Fibroblast of peridontal ligament (primary cell): ENCODE data around the gene GAS7.
A peak's percentile ranks its signal among the peaks of the same experiment; 100 is the strongest.
"Not testable (repeated sequence)": the region's sequence is repeated elsewhere in the genome, so short reads cannot be mapped to it uniquely, and the experiment has no call there.

ENCODE experiments used
- DNase-seq: peaks from one replicate; pipeline ENCODE4 v3.0.0-alpha.2; 2010; ENCODE audit errors: extremely low read depth

The GAS7 gene

DNA sequence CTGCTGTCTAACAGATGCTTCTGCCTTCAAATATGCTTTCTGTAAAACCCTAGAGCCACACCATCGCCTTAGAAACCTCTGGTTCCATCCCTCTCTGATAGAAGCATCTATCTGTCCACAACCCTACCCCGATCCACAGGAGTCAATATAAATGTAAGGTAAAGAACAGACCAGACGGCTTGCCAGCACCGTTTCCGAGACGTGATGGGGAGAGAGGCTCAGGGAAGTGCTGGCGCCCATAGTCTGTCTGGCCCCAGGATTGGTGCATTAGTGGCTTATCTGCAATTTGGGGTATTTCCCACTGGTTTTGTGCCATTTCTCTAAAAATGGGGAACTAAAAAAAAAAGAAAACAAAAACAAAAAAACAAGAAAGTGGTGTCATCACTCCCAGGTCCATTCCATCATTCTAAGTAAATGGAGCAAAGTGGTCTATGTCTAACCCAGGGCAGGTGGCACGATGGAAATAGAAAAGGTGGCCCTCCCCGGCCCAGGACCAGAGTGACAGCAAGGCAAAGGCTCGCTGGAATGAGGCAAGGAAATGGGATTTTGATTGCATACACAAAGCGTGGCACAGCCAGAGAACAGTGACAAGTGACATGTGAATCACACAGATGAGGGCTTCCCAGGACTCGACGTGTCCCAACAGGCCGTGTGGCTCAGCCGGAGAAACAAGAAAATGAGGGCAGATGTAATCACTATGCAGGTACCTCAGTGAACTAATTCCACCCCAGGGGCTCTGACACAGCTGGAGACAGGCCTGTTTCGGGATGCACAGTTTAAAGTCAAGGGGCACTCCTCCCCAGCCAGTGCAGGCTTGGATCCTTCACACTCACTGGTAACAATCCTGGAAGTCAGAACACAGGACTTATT is 125.6 kb downstream of the GAS7 start:
- DNase-seq, result no peak

DNA sequence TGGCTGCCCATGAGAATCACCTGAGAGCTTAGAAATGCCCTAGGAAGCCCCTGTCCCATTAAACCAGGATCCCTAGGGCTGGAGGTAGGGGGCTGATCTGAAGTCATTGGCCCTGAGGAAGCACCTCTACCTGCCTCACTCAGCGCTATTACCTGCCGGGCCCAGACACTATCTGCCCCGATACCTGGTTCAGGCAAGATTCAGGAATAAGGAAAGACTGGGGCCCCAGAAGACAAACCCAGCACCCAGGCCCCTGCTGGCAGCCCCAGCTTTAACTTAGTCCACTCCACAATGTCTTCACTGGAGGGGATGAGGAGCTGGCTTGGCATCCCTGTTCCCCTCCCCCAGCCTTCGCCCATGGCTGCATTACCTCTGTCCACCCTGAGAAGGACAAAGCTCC is 126.3 kb downstream of the GAS7 start:
- DNase-seq, result no peak

DNA sequence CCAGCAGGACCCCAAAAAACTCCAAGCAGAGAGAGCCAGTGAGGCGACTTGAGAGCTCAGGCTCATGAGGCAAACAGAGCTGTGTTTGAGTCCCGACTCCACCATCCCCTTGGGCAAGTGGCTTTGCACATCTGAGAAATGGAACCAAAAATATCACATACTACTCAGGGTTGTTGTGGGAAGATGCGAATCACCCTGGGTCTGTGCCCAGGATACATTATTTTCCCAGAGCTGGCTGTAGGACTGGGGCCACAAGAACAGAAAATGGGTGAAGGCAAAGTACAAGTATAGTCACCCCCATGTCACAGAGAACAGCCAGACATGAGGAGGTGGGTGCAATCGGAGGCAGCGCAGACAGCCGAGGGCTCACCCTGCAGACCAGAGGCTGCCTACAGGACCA is 127.3 kb downstream of the GAS7 start:
- no peak for DNase-seq

DNA sequence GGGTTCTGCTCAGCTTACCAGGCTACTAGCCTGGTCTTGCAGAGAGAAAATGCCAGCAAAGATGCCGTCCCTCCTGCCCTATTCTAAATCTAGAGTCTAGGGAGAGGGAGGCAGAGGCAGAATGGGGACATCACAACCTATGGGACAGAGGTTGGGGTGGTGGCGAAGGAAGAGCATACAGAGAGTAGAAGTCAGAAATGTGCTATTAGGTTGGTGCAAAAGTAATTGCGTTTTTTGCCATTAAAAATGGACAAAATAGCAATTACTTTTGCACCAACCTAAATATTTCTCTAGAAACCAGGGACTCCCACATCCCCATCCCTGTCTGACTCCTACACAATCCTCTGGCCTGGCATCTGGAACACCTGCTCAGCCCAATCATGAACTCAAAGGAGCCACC is 127.7 kb downstream of the GAS7 start:
- DNase-seq, result no peak

DNA sequence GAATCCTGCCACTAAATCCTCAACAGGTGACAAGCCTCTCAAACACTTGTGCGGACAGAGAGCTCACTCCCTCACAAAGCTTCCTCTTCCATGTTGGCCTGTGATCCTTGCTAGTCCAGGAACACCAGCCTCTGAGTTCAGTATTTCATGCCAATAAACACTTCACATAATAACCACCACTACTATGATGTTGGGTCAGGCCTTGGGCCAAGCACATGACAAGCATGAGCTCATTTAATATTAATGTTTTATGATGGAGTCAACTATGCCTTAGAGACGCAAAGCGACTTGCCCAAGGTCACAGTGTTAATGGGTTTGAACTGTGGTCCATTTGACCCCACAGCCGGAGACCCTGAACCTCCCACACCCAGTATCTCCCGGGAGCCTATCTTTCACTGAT is 129.1 kb downstream of the GAS7 start:
- no peak for DNase-seq

DNA sequence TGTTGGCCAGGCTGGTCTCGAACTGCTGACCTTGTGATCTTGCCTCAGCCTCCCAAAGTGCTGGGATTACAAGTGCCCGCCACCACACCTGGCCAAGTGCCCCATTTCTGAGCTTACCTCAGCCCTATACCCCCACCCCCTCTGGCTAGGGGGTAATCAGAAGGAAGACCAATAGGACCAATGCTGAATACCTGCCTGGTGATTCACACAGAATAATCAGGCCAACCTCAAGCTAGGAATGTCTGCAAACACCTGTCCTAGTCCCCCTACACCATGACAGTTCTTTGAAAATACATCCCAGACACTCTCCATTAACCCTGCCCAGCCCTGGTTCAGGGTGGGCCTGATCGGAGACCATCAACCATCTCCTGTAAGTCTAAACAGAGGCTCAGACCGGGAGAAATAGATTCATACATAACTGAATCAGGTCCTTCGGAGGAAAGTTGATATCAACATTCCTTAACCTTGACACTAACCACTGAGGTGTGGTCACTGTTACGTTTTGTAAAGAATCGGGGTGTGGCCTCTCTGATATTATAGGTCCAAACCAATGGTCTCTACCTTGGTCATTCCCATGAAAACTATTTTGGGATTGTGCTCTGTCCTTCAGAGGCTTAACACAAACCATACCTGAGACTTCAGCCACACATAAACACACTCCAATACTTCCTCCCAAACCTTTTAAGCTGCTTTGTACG is 130.8 kb downstream of the GAS7 start:
- no peak for DNase-seq

DNA sequence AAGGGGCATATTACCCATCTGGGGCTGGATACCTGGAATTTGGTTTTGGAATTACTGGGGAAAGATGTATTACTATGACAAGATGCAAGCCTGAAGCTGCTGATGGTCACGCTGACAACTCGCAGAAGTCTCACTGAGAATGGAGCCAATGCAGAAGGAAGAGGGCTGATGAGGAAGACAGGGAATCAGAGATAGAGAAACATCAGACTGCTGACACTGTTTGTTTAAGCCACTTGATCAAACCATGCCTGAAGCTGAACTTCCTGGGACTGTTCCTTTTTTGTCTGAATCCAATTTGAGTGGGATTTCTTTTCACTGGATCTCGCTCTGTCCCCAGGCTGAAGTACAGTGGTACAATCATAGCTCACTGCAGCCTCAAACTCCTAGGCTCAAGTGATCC is 133.9 kb downstream of the GAS7 start:
- no peak for DNase-seq

DNA sequence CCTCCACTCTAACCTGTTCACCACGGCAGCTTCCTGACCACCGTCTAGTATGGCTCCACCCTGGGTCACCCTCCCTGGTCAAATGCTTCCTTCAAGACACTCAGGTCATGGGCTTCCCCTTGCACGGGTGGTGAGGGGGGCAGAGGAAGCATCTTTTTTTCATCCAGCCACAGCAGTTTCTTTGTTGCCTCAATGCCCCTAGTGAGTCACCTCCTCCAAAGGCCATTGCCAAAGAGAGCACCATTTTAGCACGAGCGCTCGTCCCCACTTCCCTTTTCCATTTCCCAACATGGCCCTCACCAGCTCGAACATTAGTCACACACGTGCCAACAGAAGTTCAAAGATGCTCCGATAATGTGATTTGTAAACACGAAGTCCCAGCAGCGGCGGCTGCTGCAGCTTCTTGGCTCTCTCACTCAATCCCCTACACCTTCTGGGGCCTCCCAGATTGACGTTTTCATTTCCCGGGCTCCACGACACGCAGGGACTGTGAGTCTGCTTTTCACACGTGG is 134.6 kb downstream of the GAS7 start:
- no peak for DNase-seq

DNA sequence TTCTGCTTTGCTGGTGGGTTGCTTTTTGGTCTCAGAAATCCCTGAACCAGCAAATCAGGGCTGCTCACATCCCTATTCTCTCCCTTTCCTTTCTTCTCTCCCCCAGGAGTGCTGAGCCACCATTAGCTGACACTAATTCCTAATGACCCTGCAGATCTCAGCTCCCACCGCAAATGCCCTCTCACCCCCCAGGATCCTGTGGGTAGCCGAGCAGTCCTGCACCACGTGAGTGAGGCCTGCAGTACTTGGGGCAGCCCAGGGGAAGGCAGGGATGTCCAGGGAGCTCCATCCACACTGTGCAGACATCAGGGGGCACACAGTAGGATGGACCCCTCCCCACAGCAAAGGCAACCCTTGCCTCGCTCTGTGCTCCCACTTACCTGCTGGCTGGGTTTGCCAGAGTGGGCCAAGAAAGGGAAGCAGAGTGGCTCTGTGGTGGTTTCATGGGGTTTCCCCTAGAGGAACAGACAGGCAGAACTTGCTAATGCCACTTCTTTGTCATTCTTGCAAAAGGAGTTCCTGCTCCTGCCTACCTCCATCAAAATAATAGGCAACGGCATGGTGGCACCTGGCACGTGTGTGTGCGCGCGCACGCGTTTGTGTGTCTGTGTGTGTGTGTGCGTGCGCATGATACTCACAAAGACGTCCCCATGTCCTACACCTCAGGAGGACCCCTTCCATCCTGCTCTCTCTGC is 135.6 kb downstream of the GAS7 start:
- no peak for DNase-seq

DNA sequence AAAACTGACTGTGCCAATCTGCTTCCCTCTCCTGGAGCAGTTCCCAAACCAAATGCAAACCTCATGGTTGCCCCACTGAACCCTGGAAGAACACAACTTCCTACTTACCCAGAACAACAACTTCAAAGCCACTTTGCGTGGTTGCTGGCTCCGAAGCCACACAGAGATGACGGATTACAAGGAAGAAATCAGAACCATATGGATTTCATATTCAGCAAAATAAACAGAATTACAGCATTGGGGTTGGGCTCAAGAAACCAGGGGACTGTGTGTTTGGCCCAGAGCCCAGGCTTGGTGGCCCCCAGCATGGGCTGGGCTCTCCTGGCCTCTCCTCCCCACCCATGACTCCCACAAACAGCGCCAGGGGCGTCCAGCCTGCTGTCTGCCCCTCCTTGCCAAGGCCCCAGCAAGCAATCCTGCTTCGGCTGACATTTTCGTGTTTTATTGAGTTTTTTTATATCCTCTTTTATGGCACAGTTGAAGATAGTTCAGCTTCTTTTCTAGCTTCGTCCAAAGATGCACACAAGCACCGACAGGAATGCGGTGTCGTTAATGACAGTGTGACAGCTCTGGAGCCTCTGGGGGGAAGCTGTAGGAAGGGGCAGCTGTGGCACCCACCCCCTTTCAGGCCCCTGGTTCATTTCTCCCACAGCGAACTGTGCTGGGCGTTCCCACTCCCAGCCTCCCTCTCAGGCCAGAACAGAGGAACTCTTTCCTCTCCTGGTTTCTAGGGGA is 137.1 kb downstream of the GAS7 start:
- DNase-seq, result peak; percentile 26

DNA sequence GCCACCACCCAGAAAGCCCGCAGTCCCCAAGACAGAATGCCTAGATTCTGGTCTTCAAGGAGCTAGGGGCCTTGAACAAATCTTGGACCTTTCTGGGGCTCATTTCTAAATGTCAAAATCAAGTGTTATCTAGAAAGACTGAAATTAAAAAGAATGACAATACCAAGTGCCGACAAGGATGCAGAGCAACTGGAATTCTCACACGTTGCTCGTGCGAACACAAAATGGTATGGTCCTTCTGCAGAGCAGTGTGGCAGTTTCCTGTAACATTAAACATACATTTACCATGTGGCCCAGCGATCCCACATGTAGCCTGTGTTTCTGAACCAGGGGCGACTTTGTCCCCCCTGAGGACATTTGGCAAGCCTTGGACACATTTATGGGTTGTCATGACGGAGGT is 137.9 kb downstream of the GAS7 start:
- DNase-seq, result no peak

DNA sequence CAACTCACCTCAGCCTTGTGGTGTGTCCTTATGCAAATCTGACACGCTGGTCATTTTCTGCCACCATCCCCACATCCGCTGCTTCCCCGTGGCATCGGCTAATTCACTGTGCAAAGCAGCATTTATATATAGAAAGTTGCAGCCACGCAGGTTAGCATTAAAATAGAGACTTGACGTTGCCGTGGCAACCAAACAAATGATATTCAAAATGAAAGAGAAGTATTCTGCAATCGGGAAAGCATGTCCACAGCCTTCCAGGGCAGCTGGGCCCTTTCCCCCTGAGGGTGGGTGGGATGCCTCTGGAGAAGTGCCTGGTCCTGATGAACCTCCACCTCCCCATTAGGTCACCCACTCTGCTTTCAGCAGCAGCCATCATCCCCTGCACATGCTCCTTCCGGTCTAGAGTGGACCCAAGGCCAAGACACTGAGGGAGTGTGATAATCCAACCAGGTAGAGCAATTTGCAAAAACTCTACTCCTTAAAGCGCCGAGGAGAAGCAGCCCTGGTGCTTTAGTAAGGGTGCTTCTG is 138.7 kb downstream of the GAS7 start:
- DNase-seq, result no peak

DNA sequence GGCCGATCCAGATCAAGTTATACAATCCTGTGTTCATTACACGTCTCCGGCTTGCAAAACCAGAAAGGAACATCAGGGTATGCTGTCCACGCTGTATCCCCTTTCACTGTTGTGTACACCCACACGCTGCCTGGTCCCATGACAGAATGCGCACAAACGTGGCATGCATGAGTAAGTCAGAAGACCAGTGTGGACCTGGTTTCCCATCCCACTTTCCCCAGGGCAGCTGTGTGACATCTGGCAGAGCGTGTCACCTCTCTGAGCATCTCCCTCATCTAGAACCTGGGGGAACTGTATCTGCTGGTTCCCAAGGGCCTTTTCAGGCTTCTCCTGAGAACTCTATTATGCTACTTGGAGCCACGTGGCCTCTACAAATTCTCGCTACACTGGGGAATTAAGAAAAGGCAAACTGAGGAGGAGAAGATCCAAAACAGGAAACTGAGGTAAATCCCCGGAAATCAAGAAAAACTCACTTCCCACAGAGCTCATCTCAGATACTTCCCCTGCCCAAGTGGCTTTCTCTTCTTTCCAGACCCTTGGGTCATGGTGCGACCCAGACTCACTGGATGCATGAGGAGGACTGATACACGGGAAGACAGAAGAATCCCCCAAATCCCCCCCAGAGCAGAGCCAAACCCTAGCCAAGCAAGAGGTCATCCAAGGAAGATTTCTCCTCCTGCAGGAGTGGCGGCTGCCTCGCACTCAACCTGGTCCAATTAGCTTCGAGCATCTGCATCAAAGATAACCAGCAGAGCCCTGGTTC is 139.3 kb downstream of the GAS7 start:
- no peak for DNase-seq

DNA sequence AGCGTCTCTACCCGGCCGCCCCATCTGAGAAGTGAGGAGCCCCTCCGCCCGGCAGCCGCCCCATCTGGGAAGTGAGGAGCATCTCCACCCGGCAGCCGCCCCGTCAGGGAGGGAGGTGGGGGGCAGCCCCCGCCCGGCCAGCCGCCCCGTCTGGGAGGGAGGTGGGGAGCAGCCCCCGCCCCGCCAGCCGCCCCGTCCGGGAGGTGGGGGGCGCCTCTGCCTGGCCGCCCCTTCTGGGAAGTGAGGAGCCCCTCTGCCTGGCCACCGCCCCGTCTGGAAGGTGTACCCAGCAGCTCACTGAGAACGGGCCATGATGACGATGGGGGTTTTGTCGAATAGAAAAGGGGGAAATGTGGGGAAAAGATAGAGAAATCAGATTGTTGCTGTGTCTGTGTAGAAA is 140.9 kb downstream of the GAS7 start:
- DNase-seq, result not testable (repeated sequence)

DNA sequence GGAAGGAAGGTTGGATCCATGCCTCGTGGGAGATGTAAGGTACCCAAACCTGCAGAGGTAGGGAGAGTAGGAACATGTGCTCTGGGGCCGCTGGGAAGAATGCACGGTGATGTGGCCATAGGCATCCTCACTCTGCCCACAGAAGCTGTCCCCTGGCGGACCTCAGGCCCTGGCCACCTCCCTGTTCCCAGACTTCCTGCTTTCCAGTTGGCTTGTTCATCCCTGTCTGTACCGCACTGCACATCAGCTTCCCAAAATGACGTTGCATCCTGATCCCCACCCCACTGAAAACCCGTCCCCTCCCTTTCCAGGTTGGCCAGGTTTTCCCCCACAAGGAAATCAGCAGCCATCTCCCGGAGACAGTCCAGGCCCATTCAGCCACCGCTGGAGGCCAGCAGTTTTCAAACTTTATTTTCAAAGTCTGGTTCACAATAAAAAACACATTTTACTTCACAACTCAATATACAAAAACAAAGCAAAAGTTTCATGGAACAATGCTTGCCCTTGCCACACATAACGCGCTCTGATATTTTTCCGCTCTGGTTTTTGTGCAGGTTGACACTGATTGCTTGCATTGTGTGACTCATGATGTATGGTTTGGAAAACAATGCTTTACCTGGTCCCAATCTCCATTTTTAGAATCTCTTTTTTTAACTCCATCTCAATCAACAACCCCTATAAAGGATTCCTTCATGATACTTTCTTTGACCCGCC is 143.0 kb downstream of the GAS7 start:
- no peak for DNase-seq

DNA sequence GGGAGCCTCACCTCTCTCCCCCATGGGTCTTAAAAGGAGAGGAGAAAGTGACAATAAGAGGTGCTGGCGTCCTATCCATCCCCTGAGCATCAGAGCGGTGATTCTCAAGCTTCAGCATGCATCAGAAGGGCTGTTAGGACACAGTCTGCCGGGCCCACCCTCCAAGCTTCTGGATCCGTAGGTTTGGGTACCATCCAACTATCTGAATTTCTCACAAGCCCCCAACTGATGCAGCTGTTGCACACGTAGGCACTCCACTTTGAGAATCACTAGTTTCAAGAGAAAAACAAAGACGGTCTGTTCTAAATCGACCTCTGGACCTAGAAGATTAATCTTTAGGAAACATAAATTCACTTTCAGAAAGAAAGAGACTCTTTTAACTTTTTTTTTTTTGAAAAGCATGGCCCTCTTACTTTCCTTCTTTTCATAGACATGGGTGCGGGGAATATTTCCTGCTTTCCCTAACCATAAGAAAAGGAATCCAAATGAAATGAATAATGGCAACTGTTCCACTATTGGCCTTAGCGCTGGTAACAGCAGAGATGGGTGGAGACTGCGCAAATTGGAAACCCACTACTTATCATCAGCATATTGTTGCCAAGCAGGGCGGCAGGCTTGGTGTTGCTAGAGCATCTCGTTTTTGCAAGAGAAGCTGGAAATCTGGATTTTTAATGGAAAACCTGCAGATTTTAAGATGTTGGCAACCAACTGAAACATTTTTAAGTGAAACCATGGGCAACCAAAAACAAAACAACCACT is 144.4 kb downstream of the GAS7 start:
- no peak for DNase-seq

DNA sequence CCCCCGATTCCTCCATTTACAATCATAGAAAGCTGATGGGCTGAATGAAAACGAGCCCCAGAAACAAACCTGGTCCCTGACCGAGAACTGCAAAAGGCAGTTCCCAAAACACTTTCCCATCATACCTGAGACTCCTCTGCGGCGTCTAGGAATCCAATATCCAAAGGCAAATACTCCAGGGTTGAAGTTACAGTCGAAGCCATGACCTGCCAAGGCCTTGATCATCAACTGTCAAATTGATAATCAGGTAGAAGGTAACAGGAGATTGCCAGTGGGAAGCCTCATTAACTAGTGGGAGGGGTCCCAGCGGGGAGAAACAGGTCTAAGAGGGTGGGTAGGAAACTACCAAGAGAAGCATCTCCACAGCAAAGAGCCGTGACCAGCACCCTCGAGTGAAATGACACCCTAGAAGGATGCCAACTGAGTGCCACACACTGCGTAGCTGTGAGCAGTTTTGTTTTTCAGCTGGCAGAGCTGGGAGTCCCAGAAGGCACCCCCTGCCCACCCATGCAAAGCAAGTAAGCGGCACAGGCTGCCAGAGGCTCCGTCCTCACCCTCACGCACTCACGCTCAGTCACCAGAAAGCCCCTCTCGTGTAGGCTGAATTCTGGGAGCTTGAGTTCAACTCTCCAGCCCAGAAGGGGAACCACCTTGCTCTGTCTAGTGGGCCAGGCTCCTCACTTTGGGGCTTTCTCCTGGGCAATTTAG is 146.1 kb downstream of the GAS7 start:
- DNase-seq, result no peak

DNA sequence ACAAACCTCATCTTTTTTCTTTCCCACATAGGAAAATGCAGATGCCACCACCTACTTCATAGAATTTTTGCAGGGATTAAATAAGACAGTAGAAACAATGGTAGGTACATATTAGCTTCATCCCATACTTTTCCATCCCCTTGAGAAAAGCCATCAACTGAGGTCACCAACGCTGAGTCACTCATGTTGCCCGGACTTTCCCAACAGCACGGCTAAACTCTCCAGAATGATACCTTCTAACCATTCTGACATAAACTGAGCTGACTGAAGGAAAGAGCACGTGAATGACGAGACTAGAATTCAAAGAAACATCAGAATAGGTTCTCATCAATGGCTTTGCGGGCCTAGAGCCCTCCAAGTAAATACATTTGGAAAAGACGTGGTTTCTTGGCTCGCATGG is 147.3 kb downstream of the GAS7 start:
- DNase-seq, result no peak

DNA sequence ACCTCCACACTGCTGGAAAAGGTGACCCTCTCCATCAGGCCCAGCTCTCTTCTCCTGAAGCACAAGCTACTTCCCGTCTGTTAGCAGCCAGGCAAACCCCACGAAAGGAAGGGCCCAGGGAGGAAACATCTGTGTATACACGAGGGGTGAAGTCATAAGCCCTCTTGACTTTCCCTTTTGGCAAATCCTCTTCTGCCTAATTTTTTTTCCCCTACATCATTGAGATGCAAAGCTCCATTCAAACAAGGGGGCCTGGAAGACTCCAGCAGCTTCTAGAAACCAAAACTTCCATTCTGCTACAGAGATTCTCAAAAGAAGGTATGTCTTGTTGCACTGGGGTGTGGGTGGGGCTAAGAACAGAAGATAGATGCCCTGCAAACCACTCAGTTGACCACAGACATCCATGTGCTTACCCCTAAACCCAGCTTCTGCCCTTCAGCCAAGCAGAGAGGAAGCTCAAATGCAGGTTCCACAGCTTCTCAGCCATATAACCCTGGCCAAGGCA is 147.8 kb downstream of the GAS7 start:
- no peak for DNase-seq
